ENCODE results near the gene RNPEPL1. TPM values are rescaled to one million over a fixed set of nuclear protein-coding genes. Genes with fewer than 3 reads are reported as not detected.
"Not testable (repeated sequence)": the region's sequence is repeated elsewhere in the genome, so short reads cannot be mapped to it uniquely, and the experiment has no call there.

The RNPEPL1 gene
- total RNA-seq, 1 donor from 2014 or later = 61.8 TPM

- no peaks in the 10 kb centered on the region for H3K4me1 Mint-ChIP-seq (ENCODE audit: low read depth)
- peaks cover 70% of the 10 kb centered on the region for H3K9me3 Mint-ChIP-seq
- no peak overlapping the region for H3K27ac Mint-ChIP-seq
- H3K36me3 Mint-ChIP-seq (ENCODE audit: low read depth) = peaks cover 60% of the 10 kb centered on the region
- peaks cover 1% of the 10 kb centered on the region for H3K27me3 Mint-ChIP-seq (ENCODE audit: insufficient read depth)
- intact Hi-C loops (cut with micrococcal nuclease) = no loop called here
- no peak overlapping the region for H3K4me3 Mint-ChIP-seq
- no peak for DNase-seq (ENCODE audit: low spot score)
Observed at GRCh38 chr2:240527153-240527750, 41.0 kb upstream of the RNPEPL1 start.

GRCh38 chr2:240528406-240529040, 39.8 kb upstream of the RNPEPL1 start:
- Mint-ChIP-seq H3K9me3 (peaks cover 71% of the 10 kb centered on the region), H3K4me3 (no peak overlapping the region), H3K4me1 (ENCODE audit: low read depth) (no peaks in the 10 kb centered on the region), H3K27ac (no peak overlapping the region), H3K27me3 (ENCODE audit: insufficient read depth) (no peaks in the 10 kb centered on the region), H3K36me3 (ENCODE audit: low read depth) (peaks cover 57% of the 10 kb centered on the region)
- intact Hi-C loops (cut with micrococcal nuclease) = no loop called here
- DNase-seq (ENCODE audit: low spot score) = no peak

GRCh38 chr2:240529344-240529999, 38.8 kb upstream of the RNPEPL1 start:
- Mint-ChIP-seq H3K9me3 (peaks cover 72% of the 10 kb centered on the region), H3K4me1 (ENCODE audit: low read depth) (no peaks in the 10 kb centered on the region), H3K27ac (no peak overlapping the region), H3K27me3 (ENCODE audit: insufficient read depth) (no peaks in the 10 kb centered on the region), H3K4me3 (no peak overlapping the region), H3K36me3 (ENCODE audit: low read depth) (peaks cover 56% of the 10 kb centered on the region)
- DNase-seq (ENCODE audit: low spot score) = no peak
- intact Hi-C loops (cut with micrococcal nuclease) = no loop called here

- Mint-ChIP-seq H3K4me1 (ENCODE audit: low read depth) (no peaks in the 10 kb centered on the region), H3K27me3 (ENCODE audit: insufficient read depth) (no peaks in the 10 kb centered on the region), H3K4me3 (no peak overlapping the region), H3K9me3 (peaks cover 65% of the 10 kb centered on the region), H3K27ac (no peak overlapping the region), H3K36me3 (ENCODE audit: low read depth) (peaks cover 51% of the 10 kb centered on the region)
- intact Hi-C loops (cut with micrococcal nuclease) = no loop called here
- no peak for DNase-seq (ENCODE audit: low spot score)
Observed at GRCh38 chr2:240530181-240530580, 38.1 kb upstream of the RNPEPL1 start.

- Mint-ChIP-seq H3K27me3 (ENCODE audit: insufficient read depth) (no peaks in the 10 kb centered on the region), H3K27ac (no peak overlapping the region), H3K4me3 (no peak overlapping the region), H3K9me3 (peaks cover 59% of the 10 kb centered on the region), H3K4me1 (ENCODE audit: low read depth) (no peaks in the 10 kb centered on the region), H3K36me3 (ENCODE audit: low read depth) (peaks cover 49% of the 10 kb centered on the region)
- intact Hi-C loops (cut with micrococcal nuclease) = no loop called here
- no peak for DNase-seq (ENCODE audit: low spot score)
Observed at GRCh38 chr2:240531038-240531437, 37.2 kb upstream of the RNPEPL1 start.

- H3K27ac Mint-ChIP-seq = no peak overlapping the region
- intact Hi-C loops (cut with micrococcal nuclease) = no loop called here
- H3K27me3 Mint-ChIP-seq (ENCODE audit: insufficient read depth) = no peaks in the 10 kb centered on the region
- H3K4me1 Mint-ChIP-seq (ENCODE audit: low read depth) = no peaks in the 10 kb centered on the region
- H3K36me3 Mint-ChIP-seq (ENCODE audit: low read depth) = peaks cover 45% of the 10 kb centered on the region
- no peak for DNase-seq (ENCODE audit: low spot score)
- H3K4me3 Mint-ChIP-seq = no peak overlapping the region
- peaks cover 50% of the 10 kb centered on the region for H3K9me3 Mint-ChIP-seq
Observed at GRCh38 chr2:240532031-240532775, 36.1 kb upstream of the RNPEPL1 start.

- peaks cover 37% of the 10 kb centered on the region for H3K36me3 Mint-ChIP-seq (ENCODE audit: low read depth)
- no peak overlapping the region for H3K4me3 Mint-ChIP-seq
- no peak for DNase-seq (ENCODE audit: low spot score)
- H3K27me3 Mint-ChIP-seq (ENCODE audit: insufficient read depth) = no peaks in the 10 kb centered on the region
- H3K4me1 Mint-ChIP-seq (ENCODE audit: low read depth) = no peaks in the 10 kb centered on the region
- peaks cover 12% of the 10 kb centered on the region for H3K9me3 Mint-ChIP-seq
- H3K27ac Mint-ChIP-seq = no peak overlapping the region
- intact Hi-C loops (cut with micrococcal nuclease) = no loop called here
Observed at GRCh38 chr2:240538031-240538780, 30.1 kb upstream of the RNPEPL1 start.

GRCh38 chr2:240539101-240539500, 29.2 kb upstream of the RNPEPL1 start:
- H3K9me3 Mint-ChIP-seq; DNase-seq (ENCODE audit: low spot score); H3K4me3 Mint-ChIP-seq; H3K27me3 Mint-ChIP-seq (ENCODE audit: insufficient read depth); H3K4me1 Mint-ChIP-seq (ENCODE audit: low read depth); H3K27ac Mint-ChIP-seq; intact Hi-C loops (cut with micrococcal nuclease): not testable (repeated sequence)
- H3K36me3 Mint-ChIP-seq (ENCODE audit: low read depth) = peaks cover 35% of the 10 kb centered on the region

GRCh38 chr2:240539906-240540305, 28.4 kb upstream of the RNPEPL1 start:
- intact Hi-C loops (cut with micrococcal nuclease) = no loop called here
- Mint-ChIP-seq H3K27ac (no peak overlapping the region), H3K27me3 (ENCODE audit: insufficient read depth) (no peaks in the 10 kb centered on the region), H3K9me3 (peaks cover 5% of the 10 kb centered on the region), H3K4me3 (no peak overlapping the region), H3K36me3 (ENCODE audit: low read depth) (peaks cover 38% of the 10 kb centered on the region), H3K4me1 (ENCODE audit: low read depth) (no peaks in the 10 kb centered on the region)
- DNase-seq (ENCODE audit: low spot score) = no peak

GRCh38 chr2:240551288-240551687, 17.0 kb upstream of the RNPEPL1 start:
- intact Hi-C loops (cut with micrococcal nuclease) = no loop called here
- Mint-ChIP-seq H3K36me3 (ENCODE audit: low read depth) (peaks cover 29% of the 10 kb centered on the region), H3K9me3 (peaks cover 14% of the 10 kb centered on the region)

GRCh38 chr2:240551811-240552210, 16.5 kb upstream of the RNPEPL1 start:
- H3K27ac Mint-ChIP-seq = no peak overlapping the region
- intact Hi-C loops (cut with micrococcal nuclease) = no loop called here
- DNase-seq (ENCODE audit: low spot score) = no peak
- peaks cover 29% of the 10 kb centered on the region for H3K36me3 Mint-ChIP-seq (ENCODE audit: low read depth)
- H3K9me3 Mint-ChIP-seq = peaks cover 14% of the 10 kb centered on the region
- no peaks in the 10 kb centered on the region for H3K27me3 Mint-ChIP-seq (ENCODE audit: insufficient read depth)
- H3K4me1 Mint-ChIP-seq (ENCODE audit: low read depth) = peaks cover 7% of the 10 kb centered on the region
- H3K4me3 Mint-ChIP-seq = no peak overlapping the region

More at GRCh38 chr2:240551288-240551687, 17.0 kb upstream of the RNPEPL1 start:
- Mint-ChIP-seq H3K4me1 (ENCODE audit: low read depth) (peaks cover 1% of the 10 kb centered on the region), H3K27me3 (ENCODE audit: insufficient read depth) (no peaks in the 10 kb centered on the region), H3K27ac (no peak overlapping the region), H3K4me3 (no peak overlapping the region)
- no peak for DNase-seq (ENCODE audit: low spot score)

GRCh38 chr2:240553956-240554480, 14.3 kb upstream of the RNPEPL1 start:
- Mint-ChIP-seq H3K9me3 (peaks cover 14% of the 10 kb centered on the region), H3K36me3 (ENCODE audit: low read depth) (peaks cover 28% of the 10 kb centered on the region), H3K27me3 (ENCODE audit: insufficient read depth) (no peaks in the 10 kb centered on the region), H3K27ac (no peak overlapping the region), H3K4me1 (ENCODE audit: low read depth) (peaks cover 18% of the 10 kb centered on the region), H3K4me3 (no peak overlapping the region)
- intact Hi-C loops (cut with micrococcal nuclease) = no loop called here
- no peak for DNase-seq (ENCODE audit: low spot score)

Measured in activated T-helper 1 cell treated with anti-CD3 and anti-CD28 coated beads, Interleukin-12 subunit alpha, Interleukin-12 subunit beta, Interleukin-2, Interleukin-4 antibody, amounts not matched to agents 30 ng/mL and 10 ng/mL and 1 ng/mL, durations not matched to agents 14 hours and 24 hours and 36 hours (primary cell).